ENCODE results near the gene MMD.

DNA sequence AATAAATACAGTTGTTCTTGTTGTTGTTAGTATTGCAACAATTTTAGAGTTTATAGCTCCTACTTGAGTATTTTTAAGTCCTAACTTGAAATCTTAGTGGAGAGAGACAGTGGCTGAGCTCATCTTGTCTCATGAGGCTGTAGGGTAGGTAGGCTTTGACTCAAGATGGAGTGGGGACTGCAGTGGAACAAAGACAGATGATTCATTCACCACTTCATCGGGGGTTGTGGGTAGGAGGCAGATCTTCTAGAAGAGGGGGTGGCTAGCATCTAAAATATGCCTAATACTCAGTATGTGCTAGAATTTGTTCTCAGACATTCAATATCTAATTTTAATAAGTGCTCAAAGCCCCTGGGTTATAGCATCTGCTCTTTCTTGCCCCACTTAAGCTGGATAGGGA, 13.1 kb upstream of the MMD start:
- TF ChIP-seq, protein P1, sequence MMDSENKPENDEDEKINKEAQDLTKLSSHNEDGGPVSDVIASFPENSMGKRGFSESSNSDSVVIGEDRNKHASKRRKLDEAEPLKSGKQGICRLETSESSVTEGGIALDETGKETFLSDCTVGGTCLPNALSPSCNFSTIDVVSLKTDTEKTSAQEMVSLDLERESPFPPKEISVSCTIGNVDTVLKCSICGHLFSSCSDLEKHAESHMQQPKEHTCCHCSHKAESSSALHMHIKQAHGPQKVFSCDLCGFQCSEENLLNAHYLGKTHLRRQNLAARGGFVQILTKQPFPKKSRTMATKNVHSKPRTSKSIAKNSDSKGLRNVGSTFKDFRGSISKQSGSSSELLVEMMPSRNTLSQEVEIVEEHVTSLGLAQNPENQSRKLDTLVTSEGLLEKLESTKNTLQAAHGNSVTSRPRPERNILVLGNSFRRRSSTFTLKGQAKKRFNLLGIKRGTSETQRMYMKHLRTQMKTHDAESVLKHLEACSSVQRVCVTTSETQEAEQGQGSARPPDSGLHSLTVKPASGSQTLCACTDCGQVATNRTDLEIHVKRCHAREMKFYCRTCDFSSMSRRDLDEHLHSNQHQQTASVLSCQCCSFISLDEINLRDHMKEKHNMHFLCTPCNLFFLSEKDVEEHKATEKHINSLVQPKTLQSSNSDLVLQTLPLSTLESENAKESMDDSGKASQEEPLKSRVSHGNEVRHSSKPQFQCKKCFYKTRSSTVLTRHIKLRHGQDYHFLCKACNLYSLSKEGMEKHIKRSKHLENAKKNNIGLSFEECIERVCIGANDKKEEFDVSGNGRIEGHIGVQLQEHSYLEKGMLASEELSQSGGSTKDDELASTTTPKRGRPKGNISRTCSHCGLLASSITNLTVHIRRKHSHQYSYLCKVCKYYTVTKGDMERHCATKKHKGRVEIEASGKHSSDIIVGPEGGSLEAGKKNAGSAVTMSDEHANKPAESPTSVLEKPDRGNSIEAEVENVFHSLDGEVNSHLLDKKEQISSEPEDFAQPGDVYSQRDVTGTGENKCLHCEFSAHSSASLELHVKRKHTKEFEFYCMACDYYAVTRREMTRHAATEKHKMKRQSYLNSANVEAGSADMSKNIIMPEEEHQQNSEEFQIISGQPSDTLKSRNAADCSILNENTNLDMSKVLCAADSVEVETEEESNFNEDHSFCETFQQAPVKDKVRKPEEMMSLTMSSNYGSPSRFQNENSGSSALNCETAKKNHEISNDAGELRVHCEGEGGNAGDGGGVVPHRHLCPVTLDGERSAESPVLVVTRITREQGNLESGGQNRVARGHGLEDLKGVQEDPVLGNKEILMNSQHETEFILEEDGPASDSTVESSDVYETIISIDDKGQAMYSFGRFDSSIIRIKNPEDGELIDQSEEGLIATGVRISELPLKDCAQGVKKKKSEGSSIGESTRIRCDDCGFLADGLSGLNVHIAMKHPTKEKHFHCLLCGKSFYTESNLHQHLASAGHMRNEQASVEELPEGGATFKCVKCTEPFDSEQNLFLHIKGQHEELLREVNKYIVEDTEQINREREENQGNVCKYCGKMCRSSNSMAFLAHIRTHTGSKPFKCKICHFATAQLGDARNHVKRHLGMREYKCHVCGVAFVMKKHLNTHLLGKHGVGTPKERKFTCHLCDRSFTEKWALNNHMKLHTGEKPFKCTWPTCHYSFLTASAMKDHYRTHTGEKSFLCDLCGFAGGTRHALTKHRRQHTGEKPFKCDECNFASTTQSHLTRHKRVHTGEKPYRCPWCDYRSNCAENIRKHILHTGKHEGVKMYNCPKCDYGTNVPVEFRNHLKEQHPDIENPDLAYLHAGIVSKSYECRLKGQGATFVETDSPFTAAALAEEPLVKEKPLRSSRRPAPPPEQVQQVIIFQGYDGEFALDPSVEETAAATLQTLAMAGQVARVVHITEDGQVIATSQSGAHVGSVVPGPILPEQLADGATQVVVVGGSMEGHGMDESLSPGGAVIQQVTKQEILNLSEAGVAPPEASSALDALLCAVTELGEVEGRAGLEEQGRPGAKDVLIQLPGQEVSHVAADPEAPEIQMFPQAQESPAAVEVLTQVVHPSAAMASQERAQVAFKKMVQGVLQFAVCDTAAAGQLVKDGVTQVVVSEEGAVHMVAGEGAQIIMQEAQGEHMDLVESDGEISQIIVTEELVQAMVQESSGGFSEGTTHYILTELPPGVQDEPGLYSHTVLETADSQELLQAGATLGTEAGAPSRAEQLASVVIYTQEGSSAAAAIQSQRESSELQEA (IDR thresholded peaks at IDR 0.05; ENCODE audit: low read depth): no peak
- TF ChIP-seq NFIC (IDR thresholded peaks at IDR 0.05): no peak

Measured in K562 (cell line).